Activated T-helper 1 cell treated with anti-CD3 and anti-CD28 coated beads, Interleukin-2, amount 50 U/mL, for 16 hours (primary cell): ENCODE measurements around the gene SPRR2A.
"Not testable (repeated sequence)": the region's sequence is repeated elsewhere in the genome, so short reads cannot be mapped to it uniquely, and the experiment has no call there.

Source experiments
- DNase-seq, 2 donors: peaks; one replicate each; pipeline ENCODE4 v3.0.0-alpha.2; 2020; ENCODE audit warnings: low read depth in 1 of 2, low spot score in 1 of 2

The SPRR2A gene

DNA sequence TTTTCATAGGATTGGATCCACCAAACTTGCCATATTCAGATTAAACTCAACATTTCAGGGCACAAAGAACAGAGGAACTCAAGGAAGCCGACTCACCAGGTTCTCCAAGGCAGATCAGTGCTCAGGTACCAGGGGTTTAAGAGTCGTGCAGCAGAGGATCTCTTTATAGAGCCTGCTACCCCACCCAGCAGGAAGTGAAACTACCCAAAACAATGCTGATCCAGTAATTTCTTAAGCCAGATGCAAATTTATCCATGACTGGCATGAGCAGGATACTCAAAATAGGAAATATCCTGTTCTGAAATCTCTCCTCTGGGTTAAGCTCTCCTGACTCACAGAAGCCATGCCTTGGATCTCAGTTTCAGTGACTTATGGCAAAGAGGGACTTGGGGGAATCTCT is at the start of gene SPRR2A:
Gene SPRR2A (minus strand): TSS at position 138 of the 400 bp plus-strand sequence. CDS start 777 bp downstream, outside the sequence.
- DNase-seq: no peak

DNA sequence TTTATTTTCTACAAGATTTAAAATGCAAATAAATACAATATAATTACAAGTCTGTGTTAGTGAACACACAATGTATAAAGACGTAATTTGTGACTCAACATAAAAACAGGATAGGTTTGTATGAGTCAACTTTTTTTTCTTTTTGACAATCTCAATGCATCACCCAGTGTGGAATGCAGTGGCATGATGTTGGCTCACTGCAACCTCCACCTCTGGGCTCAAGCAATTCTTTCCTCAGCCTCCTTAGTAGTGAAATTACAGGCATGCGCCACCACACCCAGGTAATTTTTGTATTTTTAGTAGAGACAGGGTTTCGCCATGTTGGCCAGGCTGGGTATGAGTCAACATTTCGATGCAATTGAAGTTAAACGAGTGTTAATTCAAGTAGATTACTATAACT is 42.9 kb upstream of the SPRR2A start:
- no peak for DNase-seq

DNA sequence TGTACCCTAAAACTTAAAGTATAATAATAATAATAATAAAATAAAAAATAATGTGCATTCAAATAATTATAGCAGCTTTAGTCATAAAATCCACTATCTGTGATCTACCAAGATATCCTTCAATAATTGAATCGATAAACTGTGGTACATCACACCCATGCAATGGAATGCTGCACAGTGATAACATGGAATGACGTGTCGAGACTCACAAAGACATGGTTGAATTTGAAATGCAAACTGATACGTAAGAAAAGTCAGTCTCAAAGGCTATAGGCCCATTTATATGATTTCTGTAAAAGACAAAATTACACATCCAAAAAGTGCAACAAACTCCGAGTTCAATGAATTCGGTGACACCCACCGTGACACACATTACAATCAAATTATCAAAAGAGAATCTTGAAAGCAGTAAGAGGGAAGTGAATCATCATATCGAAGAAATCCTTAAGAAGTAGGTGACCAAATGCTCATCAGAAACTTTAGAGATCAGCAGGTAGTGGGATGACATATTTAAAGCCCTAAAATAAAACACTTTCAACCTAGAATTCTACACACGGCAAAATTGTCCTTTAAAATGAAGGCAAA is 42.2 kb upstream of the SPRR2A start:
- no peak for DNase-seq

DNA sequence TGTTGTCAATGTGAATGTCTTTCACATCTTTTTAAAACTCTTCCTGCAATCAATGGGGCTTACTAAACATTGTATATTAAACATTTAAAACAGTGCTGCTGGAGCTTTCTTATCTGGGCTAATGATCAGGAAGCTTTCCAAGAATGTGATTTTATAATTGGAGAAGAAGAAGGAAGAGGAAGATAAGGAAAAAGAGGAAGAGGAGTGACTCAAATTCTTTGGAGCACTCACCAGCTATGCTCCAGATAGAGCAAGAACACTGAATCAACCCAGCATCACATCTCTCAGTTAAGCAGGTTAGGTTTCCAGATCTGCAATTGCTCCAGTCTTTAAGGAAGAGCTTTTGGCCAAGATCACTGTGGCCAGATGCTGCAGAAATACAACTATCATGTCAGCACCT is 38.5 kb upstream of the SPRR2A start:
- DNase-seq: no peak

- no peak for DNase-seq
Observed at GRCh38 chr1:153094426-153094825, 37.1 kb upstream of the SPRR2A start, which contains the start of gene SPRR2E. TSS of gene SPRR2E (minus strand) at chr1:153094526. CDS start at chr1:153093751, 775 bp downstream.

- DNase-seq: no peak
Observed at GRCh38 chr1:153087652-153088051, 30.3 kb upstream of the SPRR2A start.

GRCh38 chr1:153081736-153082135 is 24.4 kb upstream of the SPRR2A start:
- no peak for DNase-seq

- no peak for DNase-seq
Observed at GRCh38 chr1:153072806-153073726, 15.8 kb upstream of the SPRR2A start.

DNA sequence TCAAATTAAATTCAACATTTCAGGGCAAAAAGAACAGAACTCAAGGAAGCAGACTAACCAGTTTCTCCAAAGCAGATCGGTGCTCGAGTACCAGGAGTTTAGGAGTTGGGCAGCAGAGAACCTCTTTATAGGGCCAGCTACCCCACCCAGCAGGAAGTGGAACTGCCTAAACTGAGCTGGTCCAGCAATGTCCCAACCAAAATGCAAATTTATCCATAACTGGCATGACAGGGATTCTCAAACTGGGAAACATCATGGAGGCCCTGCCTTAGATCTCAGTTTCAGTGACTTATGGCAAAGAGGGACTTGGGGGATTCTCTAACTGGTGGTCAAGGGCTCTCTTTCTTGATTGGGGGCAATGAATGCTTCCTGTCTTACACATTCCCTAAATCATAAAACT is 14.2 kb upstream of the SPRR2A start, which contains the start of gene SPRR2B:
Gene SPRR2B (minus strand): TSS at position 101 of the 400 bp plus-strand sequence. CDS start 772 bp downstream, outside the sequence.
- no peak for DNase-seq

GRCh38 chr1:153070243-153070642 is 12.9 kb upstream of the SPRR2A start:
- no peak for DNase-seq

- DNase-seq: no peak
Observed at GRCh38 chr1:153058826-153059784, 1.8 kb upstream of the SPRR2A start.

- DNase-seq: no peak
Observed at GRCh38 chr1:153058154-153058553, 842 bp upstream of the SPRR2A start.

- not testable (repeated sequence) for DNase-seq
Observed at GRCh38 chr1:153056111-153056510, 1.2 kb downstream of the SPRR2A start.

- DNase-seq: no peak
Observed at GRCh38 chr1:153049211-153049610, 8.1 kb downstream of the SPRR2A start.

GRCh38 chr1:153040950-153041631 is 16.2 kb downstream of the SPRR2A start, which contains the start of gene SPRR2D:
TSS of gene SPRR2D (minus strand) at chr1:153041120. CDS start at chr1:153040346, 774 bp downstream.
- DNase-seq: no peak

DNA sequence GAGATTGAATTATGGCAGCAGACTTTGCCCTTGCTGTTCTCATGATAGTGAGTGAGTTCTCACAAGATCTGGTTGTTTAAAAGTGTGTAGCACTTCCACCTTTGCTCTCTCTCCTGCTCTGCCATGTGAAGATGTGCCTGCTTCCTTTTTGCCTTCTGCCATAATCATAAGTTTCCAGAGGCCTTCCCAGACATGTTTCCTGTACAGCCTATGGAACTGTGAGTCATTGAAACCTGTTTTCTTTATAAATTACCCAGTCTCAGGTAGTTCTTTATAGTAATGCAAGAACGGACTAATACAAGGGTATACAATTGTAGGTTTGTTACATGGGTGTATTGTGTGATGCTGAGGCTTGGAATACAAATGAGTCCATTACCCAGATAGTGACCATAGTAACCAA is 22.1 kb downstream of the SPRR2A start:
- DNase-seq: no peak

- DNase-seq: no peak
Observed at GRCh38 chr1:153032677-153033308, 24.5 kb downstream of the SPRR2A start.

DNA sequence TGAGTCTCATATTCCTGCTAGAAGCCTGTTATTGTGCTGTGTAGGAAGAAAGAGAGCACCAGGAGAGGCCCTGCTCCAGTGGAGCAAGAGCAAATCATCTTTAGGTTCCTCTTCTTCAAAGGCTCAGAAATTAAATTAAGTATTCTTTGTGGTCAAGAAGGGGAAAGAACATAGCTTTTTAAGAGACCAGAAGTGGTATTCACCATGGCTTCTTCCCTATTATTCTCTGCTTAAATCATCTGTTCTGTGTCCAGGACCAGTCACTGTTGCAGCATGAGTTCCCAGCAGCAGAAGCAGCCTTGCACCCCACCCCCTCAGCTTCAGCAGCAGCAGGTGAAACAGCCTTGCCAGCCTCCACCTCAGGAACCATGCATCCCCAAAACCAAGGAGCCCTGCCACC is 25.2 kb downstream of the SPRR2A start:
- no peak for DNase-seq

- no peak for DNase-seq
Observed at GRCh38 chr1:153030895-153031294, 26.4 kb downstream of the SPRR2A start, which contains the start of gene SPRR1B. TSS of gene SPRR1B (plus strand) at chr1:153031203. CDS start at chr1:153032346, 1,143 bp downstream.

DNA sequence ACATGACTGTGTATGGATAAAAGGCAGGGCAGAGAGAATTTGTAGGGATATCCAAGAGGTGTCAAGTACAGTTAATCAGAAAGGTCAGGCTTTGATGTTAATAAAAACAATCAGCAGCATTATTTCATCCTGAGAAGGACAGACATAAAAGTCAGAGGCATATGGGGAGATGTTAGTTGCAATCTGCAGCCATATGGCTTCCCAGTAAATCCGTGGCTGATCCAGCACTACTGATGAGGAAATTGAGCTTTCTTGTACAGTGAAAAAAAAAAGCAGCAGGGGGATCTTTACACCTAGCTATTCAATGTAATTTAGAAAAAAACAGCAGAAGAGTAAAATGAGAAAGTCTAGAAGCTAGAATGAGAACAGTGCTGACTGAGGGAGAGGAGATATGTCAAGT is 28.5 kb downstream of the SPRR2A start:
- no peak for DNase-seq
